ENCODE results near the gene SLC17A9.

GRCh38 chr20:62995898-62996595 lies 43.5 kb downstream of the SLC17A9 start:
- TF ChIP-seq EZH2 (IDR thresholded peaks at IDR 0.05; ENCODE audit: low read length, unreplicated experiment) (no peak), CTCF (conservative IDR thresholded peaks at IDR 0.05; ENCODE audit: low read depth, low read length) (no peak), EZH2phosphoT487 (IDR thresholded peaks at IDR 0.05; ENCODE audit: borderline replicate concordance, low read length) (no peak)
